ENCODE measurements around the gene BLOC1S5.

GRCh38 chr6:8082954-8083858 lies 19.0 kb upstream of the BLOC1S5 start:
- TF ChIP-seq, protein P1, sequence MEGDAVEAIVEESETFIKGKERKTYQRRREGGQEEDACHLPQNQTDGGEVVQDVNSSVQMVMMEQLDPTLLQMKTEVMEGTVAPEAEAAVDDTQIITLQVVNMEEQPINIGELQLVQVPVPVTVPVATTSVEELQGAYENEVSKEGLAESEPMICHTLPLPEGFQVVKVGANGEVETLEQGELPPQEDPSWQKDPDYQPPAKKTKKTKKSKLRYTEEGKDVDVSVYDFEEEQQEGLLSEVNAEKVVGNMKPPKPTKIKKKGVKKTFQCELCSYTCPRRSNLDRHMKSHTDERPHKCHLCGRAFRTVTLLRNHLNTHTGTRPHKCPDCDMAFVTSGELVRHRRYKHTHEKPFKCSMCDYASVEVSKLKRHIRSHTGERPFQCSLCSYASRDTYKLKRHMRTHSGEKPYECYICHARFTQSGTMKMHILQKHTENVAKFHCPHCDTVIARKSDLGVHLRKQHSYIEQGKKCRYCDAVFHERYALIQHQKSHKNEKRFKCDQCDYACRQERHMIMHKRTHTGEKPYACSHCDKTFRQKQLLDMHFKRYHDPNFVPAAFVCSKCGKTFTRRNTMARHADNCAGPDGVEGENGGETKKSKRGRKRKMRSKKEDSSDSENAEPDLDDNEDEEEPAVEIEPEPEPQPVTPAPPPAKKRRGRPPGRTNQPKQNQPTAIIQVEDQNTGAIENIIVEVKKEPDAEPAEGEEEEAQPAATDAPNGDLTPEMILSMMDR (IDR thresholded peaks at IDR 0.05): no peak
- TF ChIP-seq POLR2A (IDR thresholded peaks at IDR 0.05): no peak

All from heart left ventricle (tissue), 13 donors.